Effector memory CD4-positive, alpha-beta T cell (primary cell): ENCODE results near the gene GOLGA8T.
"Not testable (repeated sequence)": the region's sequence is repeated elsewhere in the genome, so short reads cannot be mapped to it uniquely, and the experiment has no call there.

Experiments
- DNase-seq, 3 donors: peaks; one replicate each; pipeline ENCODE4 v3.0.0-alpha.2; 2020
- H3K27ac ChIP-seq: 2 replicates; pipeline ENCODE4 v1.7.0; 2013; ENCODE audit warnings: mild to moderate bottlenecking, low read length, moderate library complexity; ENCODE audit not compliant: insufficient read depth, poor library complexity, severe bottlenecking
- H3K27me3 ChIP-seq: replicated peaks from 2 replicates; pipeline ENCODE4 v1.7.0; 2013; ENCODE audit warnings: mild to moderate bottlenecking, low read length; ENCODE audit not compliant: insufficient read depth, control insufficient read depth, poor library complexity, severe bottlenecking
- H3K36me3 ChIP-seq: 2 replicates; pipeline ENCODE4 v1.7.0; 2013; ENCODE audit warnings: mild to moderate bottlenecking, low read length, moderate library complexity; ENCODE audit not compliant: control insufficient read depth, insufficient read depth
- H3K4me1 ChIP-seq: 2 replicates; pipeline ENCODE4 v1.7.0; 2013; ENCODE audit warnings: low read length, mild to moderate bottlenecking; ENCODE audit not compliant: control insufficient read depth, insufficient read depth, poor library complexity, severe bottlenecking
- H3K4me3 ChIP-seq: 2 replicates; pipeline ENCODE4 v1.7.0; 2013; ENCODE audit warnings: low read length, low read depth, mild to moderate bottlenecking; ENCODE audit not compliant: insufficient read depth, poor library complexity, severe bottlenecking
- H3K9me3 ChIP-seq: 2 replicates; pipeline ENCODE4 v1.7.0; 2013; ENCODE audit warnings: mild to moderate bottlenecking, low read length, moderate library complexity; ENCODE audit not compliant: control insufficient read depth

The GOLGA8T gene

GRCh38 chr15:30189754-30190153 lies 54.9 kb downstream of the GOLGA8T start:
- not testable (repeated sequence) for H3K27me3 ChIP-seq, H3K4me1 ChIP-seq, H3K36me3 ChIP-seq, H3K27ac ChIP-seq, DNase-seq, H3K9me3 ChIP-seq, H3K4me3 ChIP-seq

- DNase-seq, H3K36me3 ChIP-seq, H3K27me3 ChIP-seq: not testable (repeated sequence)
Measured at GRCh38 chr15:30191143-30191542, 56.3 kb downstream of the GOLGA8T start.

DNA sequence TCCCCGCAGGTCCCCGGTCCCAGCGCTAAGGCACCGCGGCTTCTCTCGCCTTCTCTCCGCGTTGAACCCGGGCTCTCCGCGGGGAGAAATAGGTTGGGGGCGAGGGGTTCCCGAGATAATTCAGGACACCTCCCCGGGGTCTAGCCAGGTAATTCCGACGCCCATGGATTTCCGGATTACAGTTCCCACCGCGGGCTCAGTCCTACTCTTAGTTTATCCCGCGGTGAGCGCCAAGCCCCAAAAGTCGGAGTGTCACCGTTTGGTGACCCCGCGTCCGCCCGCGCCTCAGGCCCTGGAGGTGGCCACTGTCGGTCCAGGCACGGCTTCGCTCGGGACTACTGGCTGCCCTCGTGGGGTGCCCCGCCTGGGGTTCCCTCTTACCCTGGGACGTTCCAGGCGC lies 56.8 kb downstream of the GOLGA8T start:
- not testable (repeated sequence) for DNase-seq, H3K27ac ChIP-seq

More at GRCh38 chr15:30191143-30191542, 56.3 kb downstream of the GOLGA8T start:
- not testable (repeated sequence) for H3K4me1 ChIP-seq, H3K4me3 ChIP-seq, H3K9me3 ChIP-seq, H3K27ac ChIP-seq

DNA sequence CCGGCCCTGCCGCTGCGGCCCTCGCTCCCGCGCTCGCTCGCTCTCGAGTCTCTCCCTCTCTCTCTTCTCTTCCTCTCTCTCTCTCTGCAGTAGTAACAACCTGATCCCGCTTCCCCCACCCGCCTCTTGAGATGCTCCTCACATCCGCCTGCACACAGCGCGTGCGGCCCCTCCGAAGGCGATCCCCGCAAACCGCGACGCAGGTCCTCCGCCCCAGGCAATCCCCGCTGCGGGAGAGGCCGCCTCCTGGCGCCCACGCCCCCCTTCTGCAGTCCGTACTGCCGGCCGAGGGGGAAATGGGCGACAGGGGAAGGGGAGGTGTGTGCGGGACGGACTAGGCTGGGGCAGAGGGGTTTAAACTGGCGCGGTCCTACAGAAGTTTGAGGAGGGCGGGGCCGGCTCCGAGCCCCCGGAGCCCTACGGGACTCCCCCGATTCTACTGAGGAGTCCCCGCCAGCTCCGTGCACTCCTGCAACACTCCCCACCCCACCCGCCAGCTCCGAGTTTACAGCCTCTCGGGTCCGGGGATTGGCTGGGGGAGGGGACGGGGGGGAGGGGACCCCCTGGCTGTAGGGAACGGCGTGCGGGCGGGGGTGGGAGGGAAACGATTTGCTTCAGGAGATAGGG lies 57.4 kb downstream of the GOLGA8T start:
- not testable (repeated sequence) for H3K4me1 ChIP-seq, H3K9me3 ChIP-seq, H3K4me3 ChIP-seq, H3K27ac ChIP-seq, DNase-seq, H3K27me3 ChIP-seq, H3K36me3 ChIP-seq

More for the DNA sequence above, 56.8 kb downstream of the GOLGA8T start:
- H3K9me3 ChIP-seq, H3K36me3 ChIP-seq, H3K4me1 ChIP-seq, H3K4me3 ChIP-seq, H3K27me3 ChIP-seq: not testable (repeated sequence)

DNA sequence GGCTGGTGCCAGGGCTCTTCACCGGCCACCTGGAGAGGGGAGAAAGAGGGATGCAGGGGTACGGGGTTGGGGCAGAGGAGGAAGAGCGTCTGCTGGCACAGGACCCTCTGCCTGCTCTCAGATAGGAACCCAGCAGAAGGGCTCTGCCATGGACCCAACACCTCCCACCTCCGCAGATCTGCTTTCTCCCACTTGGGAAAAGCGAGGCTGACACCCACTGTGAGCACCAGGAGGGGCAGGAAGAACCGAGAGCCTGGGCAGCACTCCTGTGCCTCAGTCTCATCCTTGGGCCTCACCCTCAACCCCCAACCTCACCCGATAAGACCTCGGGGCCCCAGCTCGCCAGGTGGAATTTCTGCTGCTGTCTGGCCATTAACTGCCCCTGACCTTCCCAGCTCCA lies 58.0 kb downstream of the GOLGA8T start:
- not testable (repeated sequence) for H3K36me3 ChIP-seq, H3K9me3 ChIP-seq, H3K27ac ChIP-seq, H3K27me3 ChIP-seq, H3K4me3 ChIP-seq, DNase-seq, H3K4me1 ChIP-seq
